ENCODE results near the gene M1AP. TPM values are rescaled to one million over a fixed set of nuclear protein-coding genes. Genes with fewer than 3 reads are reported as not detected.

The M1AP gene
- total RNA-seq, 4 donors from 2014 or later: 0.27 TPM; not detected in 3

DNA sequence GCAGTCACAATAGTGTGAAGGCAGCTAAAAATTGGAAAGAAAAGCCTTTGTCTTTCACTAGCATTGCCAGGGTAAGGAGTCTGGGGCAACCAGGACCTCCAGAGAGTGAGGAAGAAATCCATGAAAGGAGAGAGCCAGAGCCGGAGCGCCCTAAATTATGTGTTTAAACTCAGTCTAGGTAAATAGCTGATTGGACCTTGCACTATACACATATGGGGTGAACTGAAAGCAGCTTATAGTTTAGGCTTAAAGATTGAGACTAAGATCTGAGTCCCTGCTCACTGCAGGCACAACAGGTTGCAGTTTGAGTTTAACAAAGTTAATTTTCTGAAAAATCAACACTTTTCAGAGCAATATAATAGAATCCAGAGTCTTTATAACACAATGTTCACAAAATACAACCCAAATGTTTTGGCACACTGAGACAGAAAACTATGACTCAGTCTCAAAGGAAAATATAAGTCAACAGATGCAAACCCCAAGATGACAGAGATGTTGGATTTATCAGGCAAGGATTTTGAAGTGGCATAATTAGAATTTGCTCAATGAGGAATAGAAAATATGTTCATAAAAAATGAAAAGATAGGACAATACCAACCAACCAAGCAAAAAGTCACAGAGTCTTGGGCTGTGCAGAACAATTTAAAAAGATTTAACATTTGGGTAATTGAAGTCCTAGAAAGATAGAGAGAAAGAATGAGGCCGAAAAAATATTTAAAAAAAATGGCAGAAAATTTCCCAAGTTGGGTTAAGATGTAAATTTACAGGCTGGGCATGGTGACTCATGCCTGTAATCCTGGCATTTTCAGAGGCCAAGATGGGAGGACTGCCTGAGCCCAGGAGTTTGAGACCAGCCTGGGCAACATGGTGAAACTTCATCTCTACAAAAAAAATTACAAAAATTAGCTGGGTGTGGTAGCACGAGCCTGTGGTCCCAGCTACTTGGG, 54.0 kb downstream of the M1AP start:
- TF ChIP-seq POLR2A (IDR thresholded peaks at IDR 0.05) (no peak), EP300 (IDR thresholded peaks at IDR 0.05; ENCODE audit: low read depth) (no peak), POLR2AphosphoS5 (IDR thresholded peaks at IDR 0.05) (no peak), CTCF (IDR thresholded peaks at IDR 0.05) (no peak)
- Histone ChIP-seq H3K9me3 (no peaks in the 10 kb centered on the region), H3K4me3 (no peak overlapping the region), H3K27me3 (peaks cover 51% of the 10 kb centered on the region), H3K4me1 (no peaks in the 10 kb centered on the region), H3K27ac (no peak overlapping the region), H3K36me3 (no peaks in the 10 kb centered on the region)
- intact Hi-C loops (cut with DNase I; ENCODE audit: low total_unique reads): no loop called here
- in situ Hi-C loops (cut with MboI; ENCODE audit: low pct_ligation_motif_present in 1 of 4, low pct_unique_long_range_greater_than_20kb in 1 of 4, low sequenced_read_pairs in 3 of 4): loop anchor here in 2 of 4 donors (25.0 kb wide), 1 partner anchor 107 kb away; the partner anchor contains the start of genes CCDC142 (in 2 of the 2), LBX2 (in 2 of the 2) and TTC31 (in 2 of the 2)
- DNase-seq: no peak
- WGBS, 2 donors (ENCODE audit: low coverage in 1 of 2): 63 to 69% methylated on average over 1 to 4 of the region's 4 CpGs

GRCh38 chr2:74588664-74589063, 59.5 kb downstream of the M1AP start:
- Histone ChIP-seq H3K36me3 (no peaks in the 10 kb centered on the region), H3K4me3 (no peak overlapping the region), H3K4me1 (peaks cover 0 to 3% (median 0%) of the 10 kb centered on the region in 4 donors), H3K9me3 (no peaks in the 10 kb centered on the region), H3K27me3 (peaks cover 25% of the 10 kb centered on the region), H3K27ac (no peak overlapping the region)
- no peak for DNase-seq
- TF ChIP-seq POLR2AphosphoS5 (IDR thresholded peaks at IDR 0.05): no peak
- TF ChIP-seq POLR2A (IDR thresholded peaks at IDR 0.05): no peak
- no peak for TF ChIP-seq EP300 (IDR thresholded peaks at IDR 0.05; ENCODE audit: low read depth)
- no peak for TF ChIP-seq CTCF (IDR thresholded peaks at IDR 0.05)
- in situ Hi-C loops (cut with MboI; ENCODE audit: low pct_ligation_motif_present in 1 of 4, low pct_unique_long_range_greater_than_20kb in 1 of 4, low sequenced_read_pairs in 3 of 4) (loop anchor here in 3 of 4 donors (10.0 to 25.0 kb wide), 2 partner anchors 101 to 104 kb away; partner anchors contain the start of genes CCDC142 (in 3 of the 3), TTC31 (in 3 of the 3) and LBX2 (in 2 of the 3)), intact Hi-C loops (cut with DNase I; ENCODE audit: low total_unique reads) (loop anchor here (5.0 kb wide), 1 partner anchor 106 kb away; the partner anchor contains the start of genes CCDC142 and TTC31)
- WGBS, 2 donors (ENCODE audit: low coverage in 1 of 2): 48 to 59% methylated on average over 2 of the region's 2 CpGs

GRCh38 chr2:74587664-74588277, 60.4 kb downstream of the M1AP start:
- no peak overlapping the region for H3K4me3 ChIP-seq
- 17 to 24% methylated on average over 4 to 6 of the region's 6 CpGs for WGBS, 2 donors (ENCODE audit: low coverage in 1 of 2)
- TF ChIP-seq POLR2AphosphoS5 (IDR thresholded peaks at IDR 0.05): no peak
- peak; percentile 56 to 69 (median 66) for TF ChIP-seq CTCF (IDR thresholded peaks at IDR 0.05)
- H3K9me3 ChIP-seq: no peaks in the 10 kb centered on the region
- no peaks in the 10 kb centered on the region for H3K36me3 ChIP-seq
- intact Hi-C loops (cut with DNase I; ENCODE audit: low total_unique reads): loop anchor here (5.0 kb wide), 1 partner anchor 105 kb away; the partner anchor contains the start of genes CCDC142 and TTC31
- no peak overlapping the region for H3K27ac ChIP-seq
- peaks cover 18% of the 10 kb centered on the region for H3K27me3 ChIP-seq
- in situ Hi-C loops (cut with MboI; ENCODE audit: low pct_ligation_motif_present in 1 of 4, low pct_unique_long_range_greater_than_20kb in 1 of 4, low sequenced_read_pairs in 3 of 4): loop anchor here in 3 of 4 donors (10.0 to 25.0 kb wide), 2 partner anchors 100 to 103 kb away; partner anchors contain the start of genes CCDC142 (in 3 of the 3), TTC31 (in 3 of the 3) and LBX2 (in 2 of the 3)
- peaks cover 0 to 3% (median 0%) of the 10 kb centered on the region in 4 donors for H3K4me1 ChIP-seq
- DNase-seq: peak; percentile 65
